Activated CD8-positive, alpha-beta memory T cell treated with anti-CD3 and anti-CD28 coated beads, Interleukin-2, amount 50 U/mL, for 1 hour (primary cell): ENCODE measurements around the gene IL20.

Experiments
- DNase-seq: peaks from one replicate; pipeline ENCODE4 v3.0.0-alpha.2; 2020; ENCODE audit errors: extremely low read depth

The IL20 gene

DNA sequence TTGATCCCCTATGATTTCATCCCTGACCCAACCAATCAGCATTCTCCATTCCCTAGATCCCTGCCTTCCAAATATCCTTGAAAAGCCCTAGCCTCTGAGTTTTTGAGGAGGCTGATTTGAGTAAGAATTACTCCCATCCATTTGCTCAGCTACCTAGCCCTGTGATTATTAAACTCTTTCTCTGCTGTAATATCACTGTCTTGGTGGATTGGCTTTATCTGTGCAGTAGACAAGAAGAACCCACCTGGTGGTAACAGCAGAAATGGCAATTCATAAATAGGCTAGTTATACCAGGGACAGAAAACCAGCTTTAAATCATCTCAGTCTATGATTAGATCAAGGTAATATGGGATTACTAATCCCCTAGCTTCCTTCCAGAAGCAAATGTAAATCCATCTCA, 13.0 kb downstream of the IL20 start:
- no peak for DNase-seq

DNA sequence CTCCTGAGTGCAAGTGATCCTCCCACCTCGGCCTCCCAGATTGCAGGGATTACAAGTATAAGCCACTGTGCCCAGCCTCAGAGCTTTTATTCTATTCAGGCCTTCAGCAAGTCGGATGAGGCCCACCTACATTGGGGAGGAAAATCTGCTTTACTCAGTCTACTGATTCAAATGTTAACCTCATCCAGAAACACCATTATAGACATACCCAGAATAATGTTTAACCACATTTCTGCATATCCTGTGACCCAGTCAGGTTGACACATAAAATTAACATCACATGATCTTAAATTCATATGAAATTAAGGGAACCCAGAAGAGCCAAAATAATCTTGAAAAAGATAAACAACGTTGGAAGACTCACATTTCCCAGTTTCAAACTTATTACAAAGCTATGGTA, 14.9 kb downstream of the IL20 start:
- no peak for DNase-seq

- DNase-seq = no peak
Observed at GRCh38 chr1:206882555-206882954, 17.1 kb downstream of the IL20 start.

DNA sequence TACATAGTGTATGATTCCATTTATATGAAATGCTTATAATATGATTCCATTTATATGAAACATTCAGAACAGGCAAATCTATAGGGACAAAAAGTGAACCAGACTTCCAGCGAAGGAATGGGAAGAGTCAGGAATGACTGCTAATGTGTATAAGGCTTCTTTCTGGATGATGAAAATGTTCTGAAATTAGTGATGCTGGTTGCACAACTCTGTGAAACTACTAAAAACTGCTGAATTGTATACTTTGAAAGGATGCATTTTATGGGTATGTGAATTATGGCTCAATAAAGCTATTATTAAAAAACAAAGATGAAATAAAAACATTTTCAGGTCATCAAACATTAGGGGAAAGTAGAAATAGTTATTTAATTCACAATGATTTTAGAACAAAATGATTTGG, 17.7 kb downstream of the IL20 start:
- DNase-seq = no peak

DNA sequence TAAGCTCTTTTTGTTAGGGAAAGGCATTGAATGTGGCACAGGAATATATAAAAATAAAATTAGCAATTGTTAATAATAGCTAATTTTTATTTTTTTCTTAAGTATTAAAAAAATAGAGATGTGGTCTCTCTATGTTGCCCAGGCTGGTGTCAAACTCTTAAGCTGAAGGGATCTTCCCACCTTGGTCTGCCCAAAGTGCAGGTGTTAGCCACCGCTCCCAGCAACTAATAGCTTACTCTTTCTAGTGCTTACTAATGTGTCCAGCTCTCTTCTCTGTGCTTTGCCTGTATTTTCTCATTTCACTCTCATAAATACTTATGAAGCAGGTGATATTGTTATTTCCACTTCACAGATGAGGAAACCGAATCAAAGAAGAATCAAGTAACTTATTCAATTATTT, 18.5 kb downstream of the IL20 start:
- DNase-seq = no peak

GRCh38 chr1:206885341-206886060, 20.1 kb downstream of the IL20 start:
- DNase-seq = no peak

DNA sequence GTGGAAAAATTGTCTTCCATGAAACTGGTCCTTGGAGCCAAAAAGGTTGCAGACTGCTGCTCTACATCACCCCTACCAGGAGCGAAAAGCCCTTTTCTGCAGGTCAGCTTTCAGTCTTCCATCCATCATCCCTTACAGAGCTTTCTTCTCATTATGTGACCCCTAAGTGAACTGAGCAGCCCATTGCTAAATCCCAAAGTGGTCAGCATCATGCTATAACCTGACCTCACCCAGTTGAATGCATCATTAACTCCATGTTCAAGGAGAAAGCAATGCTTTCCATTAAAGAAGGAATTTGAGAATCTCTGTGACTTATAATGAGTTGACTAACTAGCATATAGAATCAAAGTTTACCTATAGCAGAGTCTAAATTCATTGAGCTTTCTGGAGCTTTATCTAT, 21.4 kb downstream of the IL20 start:
- DNase-seq = no peak

DNA sequence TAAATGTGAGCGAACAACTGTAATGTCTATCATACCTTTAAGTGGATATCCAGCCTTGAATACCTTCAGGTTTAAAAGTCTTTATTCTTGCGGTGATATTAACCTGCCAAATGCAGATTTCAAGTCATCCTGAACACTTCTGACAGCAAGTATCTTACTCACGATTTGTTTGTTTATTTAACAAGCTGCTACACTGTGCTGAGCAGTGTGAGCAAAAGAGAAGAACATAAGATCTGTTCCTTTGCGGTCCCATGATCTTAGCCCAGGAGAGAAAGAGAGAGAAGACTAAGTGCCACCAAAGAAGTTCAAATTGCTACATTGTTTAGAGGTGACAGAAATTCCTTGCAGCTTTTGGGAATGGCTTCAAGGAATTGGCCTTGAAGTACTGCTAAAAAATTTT, 22.3 kb downstream of the IL20 start:
- DNase-seq = no peak

- no peak for DNase-seq
Observed at GRCh38 chr1:206890125-206891060, 25.0 kb downstream of the IL20 start.

DNA sequence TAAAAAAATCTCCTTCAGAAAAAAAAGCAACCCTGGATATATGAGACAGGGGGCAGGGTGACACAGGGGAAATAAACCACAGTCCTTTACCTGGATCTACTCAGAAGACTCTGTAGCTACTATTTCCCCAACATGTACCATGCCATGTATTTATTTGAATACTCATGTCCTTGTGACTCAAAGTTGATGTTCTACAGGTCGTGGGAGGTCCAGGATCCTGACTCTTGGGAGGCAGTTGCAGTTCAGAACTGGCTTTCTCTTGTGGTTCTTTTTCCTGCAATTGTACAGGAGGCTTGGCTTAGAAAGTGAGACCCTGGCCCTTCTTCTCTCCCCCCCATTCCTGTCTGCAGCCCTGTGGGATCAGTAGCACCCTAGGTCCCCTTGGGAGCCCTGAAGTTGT, 26.0 kb downstream of the IL20 start:
- no peak for DNase-seq

- no peak for DNase-seq
Observed at GRCh38 chr1:206892351-206892984, 27.0 kb downstream of the IL20 start.

- DNase-seq = no peak
Observed at GRCh38 chr1:206893380-206893779, 28.0 kb downstream of the IL20 start.

GRCh38 chr1:206895325-206895724, 29.9 kb downstream of the IL20 start:
- no peak for DNase-seq

DNA sequence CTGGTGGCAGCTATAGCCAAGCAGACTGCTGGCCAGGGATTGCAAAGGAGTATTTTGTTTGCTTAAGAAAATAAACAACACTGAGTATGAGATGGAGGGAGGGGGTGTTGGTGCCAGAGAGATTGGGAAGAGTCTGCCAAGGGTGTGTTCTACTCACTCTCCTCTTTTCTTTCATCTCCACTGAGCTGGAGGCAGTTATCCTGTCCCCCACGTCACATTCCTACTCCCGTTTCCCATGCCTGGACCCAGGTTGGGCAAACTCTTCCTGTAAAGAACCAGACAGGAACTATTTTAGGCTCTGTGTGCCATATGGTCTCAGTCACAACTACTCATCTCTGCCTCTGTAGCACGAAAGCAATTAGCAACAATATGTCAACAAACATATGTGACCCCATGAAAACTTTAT, 30.4 kb downstream of the IL20 start:
- DNase-seq = no peak

- DNase-seq = no peak
Observed at GRCh38 chr1:206896261-206896660, 30.8 kb downstream of the IL20 start.

- DNase-seq = no peak
Observed at GRCh38 chr1:206897175-206897574, 31.8 kb downstream of the IL20 start, which contains the start of gene IL24. Gene IL24 (plus strand): TSS chr1:206897443. CDS start chr1:206897833, 390 bp downstream.

DNA sequence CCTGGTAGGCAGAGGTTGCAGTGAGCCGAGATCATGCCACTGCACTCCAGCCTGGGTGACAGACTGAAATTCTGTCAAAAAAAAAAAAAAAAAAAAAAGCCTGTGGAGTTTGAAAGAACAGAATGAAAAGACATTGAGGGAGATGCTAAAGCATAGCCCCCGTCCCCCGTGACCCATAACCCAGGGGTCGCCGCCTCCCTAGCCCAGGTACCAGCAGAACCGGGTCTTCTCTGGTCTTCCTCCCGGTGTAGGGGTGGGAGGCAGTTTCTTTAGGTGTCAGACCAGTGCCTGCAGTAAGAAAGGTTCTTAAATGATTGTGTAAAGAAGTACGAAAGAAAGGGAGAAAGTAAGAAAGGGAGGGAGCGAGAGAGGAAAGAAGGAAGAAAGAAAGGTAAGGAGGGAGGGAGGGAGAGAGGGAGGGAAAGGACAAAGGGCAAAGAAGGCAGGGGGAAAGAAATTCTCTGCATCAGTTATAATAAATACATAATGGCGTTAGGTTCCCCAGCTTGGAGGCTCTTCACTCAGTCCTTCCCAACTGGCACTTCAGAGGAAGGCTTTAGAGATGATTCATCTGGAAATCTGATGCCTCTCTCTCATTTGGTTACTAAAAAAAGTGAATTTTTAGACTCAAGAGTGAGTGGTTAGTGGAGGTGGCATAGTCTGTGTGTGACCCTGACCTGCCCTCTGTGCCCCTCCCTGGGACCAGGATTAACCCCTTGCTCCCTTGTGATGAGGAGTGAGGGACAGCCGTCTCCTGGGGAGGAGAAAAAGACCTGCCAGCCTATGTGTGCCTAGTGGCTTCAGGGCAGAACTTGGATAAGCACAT, 32.9 kb downstream of the IL20 start:
- DNase-seq = no peak

DNA sequence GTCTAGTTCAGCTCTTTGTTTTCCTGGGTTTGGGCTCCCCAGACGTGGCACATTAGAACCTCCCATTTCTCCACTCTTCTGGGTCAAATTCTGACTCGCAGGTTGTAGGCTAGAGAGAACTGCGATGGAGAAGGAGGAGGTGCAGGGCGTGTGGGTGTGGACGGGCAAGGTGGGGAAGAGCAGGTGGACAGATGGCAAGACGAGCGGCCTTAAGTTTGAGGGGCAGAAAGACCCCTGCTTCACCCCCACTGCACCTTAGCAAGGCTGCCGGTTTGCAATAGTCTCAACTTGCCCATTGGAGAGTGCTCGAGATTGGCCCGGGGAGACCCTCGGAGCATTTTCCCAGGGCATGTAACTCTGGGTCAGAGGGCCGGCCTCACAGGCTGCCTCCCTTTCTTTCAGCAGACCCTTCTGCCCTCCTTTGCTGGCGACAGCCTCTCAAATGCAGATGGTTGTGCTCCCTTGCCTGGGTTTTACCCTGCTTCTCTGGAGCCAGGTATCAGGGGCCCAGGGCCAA, 33.5 kb downstream of the IL20 start:
- DNase-seq = no peak

- no peak for DNase-seq
Observed at GRCh38 chr1:206899717-206900116, 34.3 kb downstream of the IL20 start.

DNA sequence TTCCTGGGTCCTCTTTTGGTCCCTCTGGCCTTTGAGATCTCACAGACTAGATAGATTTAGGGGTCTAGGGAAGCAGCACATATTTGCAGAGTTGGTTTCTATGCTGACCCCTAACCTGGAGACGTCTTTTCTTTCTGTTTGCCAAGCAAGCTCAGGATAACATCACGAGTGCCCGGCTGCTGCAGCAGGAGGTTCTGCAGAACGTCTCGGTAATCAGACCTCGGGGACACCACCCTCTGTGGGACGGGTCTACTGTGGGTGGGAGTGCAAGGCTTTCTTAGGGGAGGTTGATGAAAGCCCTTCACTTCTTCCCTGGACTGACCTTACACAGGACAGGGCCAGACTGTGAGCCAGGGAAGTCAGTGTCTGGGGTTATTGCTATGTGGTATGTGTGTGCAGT, 34.7 kb downstream of the IL20 start:
- no peak for DNase-seq

GRCh38 chr1:206901944-206902343, 36.5 kb downstream of the IL20 start:
- DNase-seq = no peak
